ENCODE results near the gene TBX1.

TBX1 gene

DNA sequence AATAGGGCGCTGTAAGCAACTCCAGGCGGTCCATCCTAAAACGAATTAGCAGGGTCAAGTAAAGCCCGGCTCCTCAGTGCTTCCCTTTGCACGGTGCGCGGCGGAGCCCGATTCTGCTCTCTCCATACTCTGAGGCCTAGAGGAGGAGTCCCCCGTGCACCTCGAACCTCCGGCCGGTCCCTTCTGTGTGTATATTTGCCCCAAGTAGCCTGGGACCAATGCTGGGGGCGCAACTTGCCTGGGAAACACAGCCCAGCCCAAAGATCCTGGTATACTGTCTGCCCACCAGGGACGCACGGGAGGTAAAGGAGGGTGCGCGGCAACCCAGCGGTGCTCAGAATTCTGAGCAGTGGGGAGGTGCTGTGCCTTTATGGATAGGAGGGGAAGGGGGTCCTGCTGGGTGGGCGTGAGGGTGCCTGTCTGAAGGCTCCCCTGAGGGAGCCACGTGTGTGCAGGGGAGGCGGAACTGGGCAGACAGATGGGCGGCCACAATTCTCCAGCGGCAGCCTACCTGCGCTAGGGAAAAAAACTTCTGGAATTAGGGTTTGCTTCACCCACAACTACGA is 4.8 kb upstream of the TBX1 start:
- Histone ChIP-seq H3K36me3 (ENCODE audit: control insufficient read depth, insufficient read depth, low read length) (no peaks in the 10 kb centered on the region), H3K9me3 (ENCODE audit: control insufficient read depth, low read length) (no peaks in the 10 kb centered on the region), H3K4me1 (ENCODE audit: control insufficient read depth, insufficient read depth, low read length, poor library complexity, severe bottlenecking) (peaks cover 17% of the 10 kb centered on the region), H3K4me3 (ENCODE audit: extremely low read depth, insufficient read depth, low read length, poor library complexity, severe bottlenecking) (no peak overlapping the region), H3K27ac (ENCODE audit: low read depth, low read length, severe bottlenecking) (no peak overlapping the region)
- WGBS, 2 experiments (ENCODE audit: insufficient coverage in 2 of 2), result 3 to 5% methylated on average over 23 to 25 of the region's 26 CpGs

- no peak overlapping the region for H3K27ac ChIP-seq (ENCODE audit: low read depth, low read length, severe bottlenecking)
- WGBS, 2 experiments (ENCODE audit: insufficient coverage in 2 of 2), result 4 to 6% methylated on average over 35 to 40 of the region's 76 CpGs
- no peaks in the 10 kb centered on the region for H3K9me3 ChIP-seq (ENCODE audit: control insufficient read depth, low read length)
- H3K4me1 ChIP-seq (ENCODE audit: control insufficient read depth, insufficient read depth, low read length, poor library complexity, severe bottlenecking), result peaks cover 10% of the 10 kb centered on the region
- no peak overlapping the region for H3K4me3 ChIP-seq (ENCODE audit: extremely low read depth, insufficient read depth, low read length, poor library complexity, severe bottlenecking)
- H3K36me3 ChIP-seq (ENCODE audit: control insufficient read depth, insufficient read depth, low read length), result no peaks in the 10 kb centered on the region
Observed at GRCh38 chr22:19756288-19757128, 4.1 kb upstream of the TBX1 start.

DNA sequence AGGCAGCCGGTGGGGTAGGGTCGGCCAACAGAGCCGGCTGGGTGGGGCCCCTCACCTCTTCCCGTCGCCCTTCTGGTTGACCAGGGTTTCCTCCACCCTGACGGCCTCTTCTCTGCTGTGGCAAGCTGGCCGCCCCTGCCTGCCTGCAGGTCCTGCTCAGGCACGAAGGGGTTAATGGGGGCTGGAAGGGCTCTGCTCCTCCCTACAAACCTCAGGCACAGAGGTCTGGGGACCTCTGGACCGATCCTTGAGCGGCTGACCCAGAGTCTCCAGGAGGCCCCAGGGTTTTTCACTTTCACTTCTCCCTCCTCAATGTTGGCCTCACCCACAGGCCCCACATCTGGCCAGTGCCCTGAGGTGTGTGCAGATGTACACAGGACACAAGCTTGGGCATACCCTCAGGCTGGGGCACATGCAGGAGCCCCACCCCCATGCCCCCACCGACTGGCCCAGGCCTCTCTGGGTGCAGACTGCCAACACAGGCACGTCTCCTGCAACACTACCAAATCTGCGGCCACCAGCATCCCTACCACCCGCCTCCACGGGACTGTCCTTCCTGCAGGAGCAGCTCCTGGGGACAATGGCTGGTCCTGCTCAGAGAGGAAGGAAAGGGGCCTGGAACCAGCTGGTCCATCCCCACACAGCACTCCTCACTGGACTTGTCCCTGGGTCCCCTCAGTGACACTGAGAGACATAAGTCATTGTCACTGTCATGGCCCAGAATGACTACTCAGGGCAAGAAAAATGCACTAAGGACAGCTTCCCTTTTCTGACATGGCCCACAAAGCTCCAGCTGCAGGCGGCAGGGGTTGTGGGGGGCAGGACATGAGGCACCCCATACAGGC is 3.2 kb upstream of the TBX1 start:
- Histone ChIP-seq H3K36me3 (ENCODE audit: control insufficient read depth, insufficient read depth, low read length) (no peaks in the 10 kb centered on the region), H3K4me3 (ENCODE audit: extremely low read depth, insufficient read depth, low read length, poor library complexity, severe bottlenecking) (no peak overlapping the region), H3K9me3 (ENCODE audit: control insufficient read depth, low read length) (no peaks in the 10 kb centered on the region), H3K4me1 (ENCODE audit: control insufficient read depth, insufficient read depth, low read length, poor library complexity, severe bottlenecking) (peaks cover 9% of the 10 kb centered on the region), H3K27ac (ENCODE audit: low read depth, low read length, severe bottlenecking) (no peak overlapping the region)
- WGBS, 2 experiments (ENCODE audit: insufficient coverage in 2 of 2), result 16 to 20% methylated on average over 6 to 12 of the region's 16 CpGs

DNA sequence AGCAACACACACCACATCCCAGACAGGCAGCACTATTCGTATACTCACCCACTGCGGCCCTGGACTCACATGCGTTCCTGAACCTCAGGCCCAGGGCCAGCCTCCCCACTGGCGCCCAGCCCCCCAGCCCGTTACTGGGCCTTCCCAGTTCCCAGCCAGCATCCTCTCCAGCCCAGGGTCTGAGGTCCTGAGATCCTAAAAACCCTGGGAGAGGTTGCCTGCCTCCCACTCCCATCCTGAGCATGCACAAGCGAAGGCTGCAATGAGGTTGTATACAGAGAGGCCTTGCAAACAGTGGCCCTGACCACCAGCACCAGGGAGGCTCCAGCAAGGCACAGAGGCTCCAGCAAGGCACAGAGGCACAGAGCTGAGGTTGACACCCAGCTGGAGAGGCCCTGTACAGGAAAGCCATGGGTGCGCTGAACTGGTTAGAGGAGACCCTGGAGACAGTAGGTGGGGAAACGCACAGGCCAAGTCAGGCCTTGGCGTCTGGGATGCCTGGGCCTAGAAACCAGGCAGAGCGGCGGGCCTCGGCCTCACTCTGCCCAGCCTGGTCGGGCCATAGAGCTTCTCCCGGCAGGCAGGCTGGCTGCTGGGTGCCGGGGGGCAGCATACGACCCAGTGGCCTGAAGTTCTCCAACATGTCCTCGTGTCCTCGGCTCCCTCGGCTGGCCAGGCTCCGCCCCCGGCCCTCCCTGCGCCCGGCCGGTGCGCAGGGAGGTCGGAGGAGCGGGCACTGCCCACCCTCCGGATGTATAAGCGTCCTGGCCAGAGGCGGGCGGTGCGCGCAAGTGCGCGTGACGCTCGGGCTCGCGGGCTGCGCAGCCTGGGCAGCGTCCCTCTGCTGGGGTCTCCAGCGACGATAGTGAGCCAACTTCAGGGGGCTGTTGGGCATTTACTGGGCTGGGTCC is 2.3 kb upstream of the TBX1 start:
- peaks cover 9% of the 10 kb centered on the region for H3K4me1 ChIP-seq (ENCODE audit: control insufficient read depth, insufficient read depth, low read length, poor library complexity, severe bottlenecking)
- H3K9me3 ChIP-seq (ENCODE audit: control insufficient read depth, low read length), result no peaks in the 10 kb centered on the region
- H3K27ac ChIP-seq (ENCODE audit: low read depth, low read length, severe bottlenecking), result no peak overlapping the region
- 23 to 24% methylated on average over 37 to 43 of the region's 43 CpGs for WGBS, 2 experiments (ENCODE audit: insufficient coverage in 2 of 2)
- H3K4me3 ChIP-seq (ENCODE audit: extremely low read depth, insufficient read depth, low read length, poor library complexity, severe bottlenecking), result no peak overlapping the region
- no peaks in the 10 kb centered on the region for H3K36me3 ChIP-seq (ENCODE audit: control insufficient read depth, insufficient read depth, low read length)

DNA sequence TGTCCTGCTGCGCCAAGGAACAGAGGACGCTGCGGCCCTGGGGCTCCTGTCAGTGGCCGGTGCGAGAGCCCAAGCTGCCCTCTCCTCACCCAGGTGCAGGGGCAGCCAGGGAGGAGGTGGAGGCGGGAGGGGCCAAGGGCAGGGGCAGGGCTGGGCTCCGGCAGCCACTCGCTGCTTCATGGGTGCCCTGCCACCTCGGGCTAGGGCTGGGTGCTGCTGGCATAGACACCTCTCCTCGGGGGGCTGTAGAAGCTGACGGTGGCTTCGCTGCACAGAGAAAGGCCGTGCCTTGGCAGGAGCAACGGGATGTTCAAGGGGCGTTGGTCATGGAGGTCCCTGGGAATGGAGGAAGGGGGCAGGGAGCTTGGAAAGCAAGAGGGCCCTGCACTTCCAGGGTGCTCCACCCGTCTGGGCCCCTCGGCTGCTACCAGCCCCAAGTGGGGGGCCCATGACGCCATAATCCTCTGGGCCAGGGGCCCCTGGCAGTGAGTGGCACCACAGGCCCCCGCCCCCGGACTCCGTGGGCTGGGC is 1.6 kb upstream of the TBX1 start:
- Histone ChIP-seq H3K36me3 (ENCODE audit: control insufficient read depth, insufficient read depth, low read length) (no peaks in the 10 kb centered on the region), H3K9me3 (ENCODE audit: control insufficient read depth, low read length) (no peaks in the 10 kb centered on the region), H3K4me1 (ENCODE audit: control insufficient read depth, insufficient read depth, low read length, poor library complexity, severe bottlenecking) (peaks cover 9% of the 10 kb centered on the region), H3K4me3 (ENCODE audit: extremely low read depth, insufficient read depth, low read length, poor library complexity, severe bottlenecking) (no peak overlapping the region), H3K27ac (ENCODE audit: low read depth, low read length, severe bottlenecking) (no peak overlapping the region)
- 4 to 8% methylated on average over 13 to 19 of the region's 21 CpGs for WGBS, 2 experiments (ENCODE audit: insufficient coverage in 2 of 2)

DNA sequence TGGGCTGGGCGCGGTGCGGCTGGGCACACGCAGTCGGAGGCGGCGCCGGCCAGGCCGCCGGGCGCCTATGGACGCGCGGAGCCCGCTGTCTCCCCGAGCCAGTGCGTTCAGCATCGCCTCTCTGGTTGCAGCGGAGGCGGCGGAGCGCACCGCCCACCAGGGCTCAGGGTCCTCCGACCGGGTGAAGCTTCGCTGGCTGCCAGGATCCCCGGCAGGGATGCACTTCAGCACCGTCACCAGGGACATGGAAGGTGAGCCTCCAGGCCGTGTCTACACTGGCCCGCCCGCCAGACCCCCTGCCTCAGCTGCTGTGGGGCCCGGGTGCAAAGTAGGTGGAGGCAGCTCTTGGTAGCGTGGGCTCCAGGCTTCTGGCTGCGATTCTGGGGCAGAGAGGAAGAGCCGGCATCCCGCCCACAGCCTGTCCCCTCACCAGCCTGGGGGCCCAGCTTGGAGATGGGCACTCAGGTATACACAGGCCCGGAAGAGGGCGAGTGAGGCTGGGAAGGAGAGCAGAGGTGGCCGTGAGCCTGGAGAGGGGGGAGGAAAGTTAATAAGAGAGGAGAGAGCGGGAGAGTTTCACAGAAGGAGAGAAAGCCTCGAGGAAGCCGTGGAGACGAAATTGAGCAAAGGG is 1.0 kb upstream of the TBX1 start:
- Histone ChIP-seq H3K27ac (ENCODE audit: low read depth, low read length, severe bottlenecking) (no peak overlapping the region), H3K36me3 (ENCODE audit: control insufficient read depth, insufficient read depth, low read length) (no peaks in the 10 kb centered on the region), H3K9me3 (ENCODE audit: control insufficient read depth, low read length) (no peaks in the 10 kb centered on the region), H3K4me3 (ENCODE audit: extremely low read depth, insufficient read depth, low read length, poor library complexity, severe bottlenecking) (no peak overlapping the region), H3K4me1 (ENCODE audit: control insufficient read depth, insufficient read depth, low read length, poor library complexity, severe bottlenecking) (peaks cover 11% of the 10 kb centered on the region)
- WGBS, 2 experiments (ENCODE audit: insufficient coverage in 2 of 2), result 2 to 3% methylated on average over 22 to 40 of the region's 43 CpGs

DNA sequence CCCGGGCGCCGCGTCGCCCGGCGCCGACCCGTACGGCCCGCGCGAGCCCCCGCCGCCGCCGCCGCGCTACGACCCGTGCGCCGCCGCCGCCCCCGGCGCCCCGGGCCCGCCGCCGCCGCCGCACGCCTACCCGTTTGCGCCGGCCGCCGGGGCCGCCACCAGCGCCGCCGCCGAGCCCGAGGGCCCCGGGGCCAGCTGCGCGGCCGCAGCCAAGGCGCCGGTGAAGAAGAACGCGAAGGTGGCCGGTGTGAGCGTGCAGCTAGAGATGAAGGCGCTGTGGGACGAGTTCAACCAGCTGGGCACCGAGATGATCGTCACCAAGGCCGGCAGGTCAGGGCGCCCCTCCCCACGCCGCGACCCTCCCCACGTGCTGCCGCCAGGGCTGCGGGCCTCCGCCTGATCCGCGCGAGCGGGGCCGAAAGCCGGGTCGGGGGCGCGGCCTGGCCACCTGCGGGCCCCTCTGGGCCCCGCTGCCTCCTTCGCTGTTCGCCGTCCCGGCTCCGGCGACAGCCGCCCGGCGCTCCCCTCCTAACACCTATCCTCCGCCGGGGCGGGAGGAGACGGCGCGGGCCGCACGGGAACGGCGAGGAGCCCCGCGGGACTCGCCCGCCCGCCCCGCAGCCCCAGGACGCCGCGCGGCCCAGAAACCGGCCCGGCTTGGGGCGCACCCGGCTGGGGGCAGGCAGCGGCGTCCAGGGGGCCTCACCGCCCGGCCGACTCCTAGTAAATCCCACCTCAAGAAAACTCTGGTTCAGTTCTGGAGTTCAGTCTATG is 560 bp downstream of the TBX1 start:
- H3K4me1 ChIP-seq (ENCODE audit: control insufficient read depth, insufficient read depth, low read length, poor library complexity, severe bottlenecking), result peaks cover 20% of the 10 kb centered on the region
- no peak overlapping the region for H3K27ac ChIP-seq (ENCODE audit: low read depth, low read length, severe bottlenecking)
- H3K4me3 ChIP-seq (ENCODE audit: extremely low read depth, insufficient read depth, low read length, poor library complexity, severe bottlenecking), result no peak overlapping the region
- no peaks in the 10 kb centered on the region for H3K9me3 ChIP-seq (ENCODE audit: control insufficient read depth, low read length)
- H3K36me3 ChIP-seq (ENCODE audit: control insufficient read depth, insufficient read depth, low read length), result no peaks in the 10 kb centered on the region
- WGBS, 2 experiments (ENCODE audit: insufficient coverage in 2 of 2), result 2% methylated on average over 92 to 104 of the region's 117 CpGs

DNA sequence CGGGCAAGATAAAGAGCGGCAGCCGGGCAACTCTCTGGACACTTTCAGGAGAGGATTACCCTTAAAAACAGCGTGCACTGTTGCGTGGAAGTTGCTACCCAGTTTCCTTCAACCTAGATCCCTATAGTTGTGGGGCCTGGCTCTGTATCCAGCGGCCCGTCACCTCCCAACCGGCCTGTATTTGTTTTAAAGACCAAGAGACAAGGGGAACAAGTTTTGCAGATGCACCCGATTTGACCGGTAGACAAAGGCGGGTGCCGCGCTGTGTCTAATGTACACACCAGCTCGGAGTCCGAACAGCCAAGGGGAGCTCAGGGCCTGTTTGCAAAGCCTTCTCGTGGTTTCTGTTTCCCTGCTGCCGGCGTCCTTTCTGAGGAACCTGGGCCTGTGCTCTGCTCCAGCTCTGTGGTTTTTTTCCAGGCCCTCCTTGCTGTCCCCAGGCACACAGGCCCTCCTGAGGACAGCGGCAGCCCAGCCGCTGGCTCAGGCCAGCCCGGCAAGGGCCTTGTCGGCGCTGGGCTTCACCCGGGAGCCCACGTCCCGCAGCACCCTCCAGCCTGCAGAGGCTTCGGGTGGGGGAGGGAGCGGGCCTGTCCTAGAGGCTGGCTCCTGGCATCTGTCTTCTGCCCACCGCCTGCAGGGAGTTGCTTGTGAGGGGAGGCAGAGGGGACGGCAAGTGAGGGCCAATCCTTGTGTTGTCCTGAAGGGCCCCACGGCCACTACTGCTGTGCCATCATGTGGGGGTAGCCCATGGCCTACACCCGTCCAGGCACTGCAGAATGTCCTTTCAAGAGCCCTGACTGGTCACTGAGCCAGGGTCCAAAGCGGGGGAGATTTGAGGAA is 1.4 kb downstream of the TBX1 start:
- Histone ChIP-seq H3K36me3 (ENCODE audit: control insufficient read depth, insufficient read depth, low read length) (no peaks in the 10 kb centered on the region), H3K9me3 (ENCODE audit: control insufficient read depth, low read length) (no peaks in the 10 kb centered on the region), H3K4me3 (ENCODE audit: extremely low read depth, insufficient read depth, low read length, poor library complexity, severe bottlenecking) (no peak overlapping the region), H3K4me1 (ENCODE audit: control insufficient read depth, insufficient read depth, low read length, poor library complexity, severe bottlenecking) (peaks cover 20% of the 10 kb centered on the region), H3K27ac (ENCODE audit: low read depth, low read length, severe bottlenecking) (no peak overlapping the region)
- WGBS, 2 experiments (ENCODE audit: insufficient coverage in 2 of 2), result 25 to 29% methylated on average over 25 to 33 of the region's 33 CpGs

Data from mesodermal cell (in vitro differentiated cells).